Neutrophil (primary cell): ENCODE results near the gene PRKCE.

ENCODE experiments used
- H3K27ac ChIP-seq: fragments of 200-600 bp; sonication (generic); 2 replicates; pipeline ENCODE4 v1.5.1; 2016; ENCODE audit warnings: mild to moderate bottlenecking, moderate library complexity
- H3K27me3 ChIP-seq: fragments of 200-600 bp; sonication (generic); 2 replicates; pipeline ENCODE4 v1.6.0; 2016; ENCODE audit warnings: mild to moderate bottlenecking
- H3K36me3 ChIP-seq: fragments of 200-600 bp; sonication (generic); 2 replicates; pipeline ENCODE4 v1.5.1; 2017
- H3K4me1 ChIP-seq, 2 experiments: fragments of 200-600 bp in 1 of 2; sonication (generic) in 1 of 2; 1 replicate in 1 of 2; 2 replicates in 1 of 2; pipeline versions ENCODE4 v1.5.1 to v1.6.1; 2013 to 2016; ENCODE audit warnings: low read depth in 1 of 2, low read length in 1 of 2, mild to moderate bottlenecking in 1 of 2, moderate library complexity in 1 of 2; ENCODE audit not compliant: control insufficient read depth in 1 of 2, insufficient read depth in 1 of 2
- H3K4me3 ChIP-seq, 2 experiments: fragments of 200-600 bp in 1 of 2; sonication (generic) in 1 of 2; 1 replicate in 1 of 2; 2 replicates in 1 of 2; pipeline ENCODE4 v1.5.1; 2013 to 2016; ENCODE audit warnings: low read depth in 1 of 2, low read length in 1 of 2, mild to moderate bottlenecking in 1 of 2, moderate library complexity in 1 of 2
- H3K9me3 ChIP-seq: fragments of 200-600 bp; sonication (generic); 2 replicates; pipeline ENCODE4 v1.5.1; 2016
- CTCF ChIP-seq: fragments of 200-600 bp; sonication (generic); IDR thresholded peaks from 2 replicates; pipeline ENCODE4 v1.5.1; 2016; ENCODE audit warnings: antibody characterized with exemption

The PRKCE gene

GRCh38 chr2:46126571-46126970 is 475.1 kb downstream of the PRKCE start:
- Histone ChIP-seq H3K27me3 (no peaks in the 10 kb centered on the region), H3K27ac (no peak overlapping the region), H3K36me3 (no peaks in the 10 kb centered on the region), H3K4me1 (no peaks in the 10 kb centered on the region), H3K9me3 (no peaks in the 10 kb centered on the region), H3K4me3 (no peak overlapping the region)
- no peak for TF ChIP-seq CTCF

GRCh38 chr2:46127176-46127575 is 475.7 kb downstream of the PRKCE start:
- no peaks in the 10 kb centered on the region for H3K4me1 ChIP-seq
- H3K36me3 ChIP-seq: no peaks in the 10 kb centered on the region
- H3K9me3 ChIP-seq: no peaks in the 10 kb centered on the region
- no peak for TF ChIP-seq CTCF
- H3K27me3 ChIP-seq: no peaks in the 10 kb centered on the region
- no peak overlapping the region for H3K27ac ChIP-seq
- no peak overlapping the region for H3K4me3 ChIP-seq

GRCh38 chr2:46130511-46130910 is 479.0 kb downstream of the PRKCE start:
- no peaks in the 10 kb centered on the region for H3K27me3 ChIP-seq
- no peak overlapping the region for H3K27ac ChIP-seq
- H3K4me3 ChIP-seq: no peak overlapping the region
- H3K36me3 ChIP-seq: no peaks in the 10 kb centered on the region
- H3K9me3 ChIP-seq: no peaks in the 10 kb centered on the region
- TF ChIP-seq CTCF: no peak
- H3K4me1 ChIP-seq: no peaks in the 10 kb centered on the region

GRCh38 chr2:46132996-46133395 is 481.5 kb downstream of the PRKCE start:
- H3K4me3 ChIP-seq: no peak overlapping the region
- no peaks in the 10 kb centered on the region for H3K27me3 ChIP-seq
- TF ChIP-seq CTCF: no peak
- H3K27ac ChIP-seq: no peak overlapping the region
- no peaks in the 10 kb centered on the region for H3K4me1 ChIP-seq
- no peaks in the 10 kb centered on the region for H3K9me3 ChIP-seq
- no peaks in the 10 kb centered on the region for H3K36me3 ChIP-seq

- Histone ChIP-seq H3K4me3 (no peak overlapping the region), H3K27me3 (no peaks in the 10 kb centered on the region), H3K9me3 (no peaks in the 10 kb centered on the region), H3K27ac (no peak overlapping the region), H3K36me3 (no peaks in the 10 kb centered on the region), H3K4me1 (no peaks in the 10 kb centered on the region)
- no peak for TF ChIP-seq CTCF
Observed at GRCh38 chr2:46134531-46135227, 483.2 kb downstream of the PRKCE start.
